Ishikawa (cell line): ENCODE results near the gene KRTAP10-10.

Experiments used
- CEBPB ChIP-seq: IDR thresholded peaks from 2 replicates; pipeline ENCODE4 v1.6.1; 2012
- CREB1 ChIP-seq: IDR thresholded peaks from 2 replicates; pipeline ENCODE4 v1.6.1; 2012; ENCODE audit warnings: low read depth
- EGR1 ChIP-seq: IDR thresholded peaks from 2 replicates; pipeline ENCODE4 v1.6.1; 2012
- EP300 ChIP-seq: IDR thresholded peaks from 2 replicates; pipeline ENCODE4 v1.6.1; 2012; ENCODE audit warnings: borderline replicate concordance
- FOXM1 ChIP-seq: IDR thresholded peaks from 2 replicates; pipeline ENCODE4 v1.6.1; 2012; ENCODE audit warnings: low read depth, borderline replicate concordance
- NFIC ChIP-seq: IDR thresholded peaks from 2 replicates; pipeline ENCODE4 v1.6.1; 2012
- RAD21 ChIP-seq: IDR thresholded peaks from 2 replicates; pipeline ENCODE4 v1.6.1; 2012; ENCODE audit warnings: low read depth
- TAF1 ChIP-seq: IDR thresholded peaks from 2 replicates; pipeline ENCODE4 v1.6.1; 2012; ENCODE audit warnings: low read depth, mild to moderate bottlenecking
- TCF12 ChIP-seq: IDR thresholded peaks from 2 replicates; pipeline ENCODE4 v1.6.1; 2012; ENCODE audit warnings: low read depth
- TEAD4 ChIP-seq: IDR thresholded peaks from 2 replicates; pipeline ENCODE4 v1.6.1; 2012
- YY1 ChIP-seq: IDR thresholded peaks from 2 replicates; pipeline ENCODE4 v1.6.1; 2012; ENCODE audit warnings: low read depth
- ZBTB7A ChIP-seq: IDR thresholded peaks from 2 replicates; pipeline ENCODE4 v1.6.1; 2012; ENCODE audit warnings: low read depth
- TF ChIP-seq, protein P1 (sequence below): IDR thresholded peaks from 2 replicates; pipeline ENCODE4 v1.6.1; 2012
- TF ChIP-seq, protein P2 (sequence below): IDR thresholded peaks from 2 replicates; pipeline ENCODE4 v1.6.1; 2012
- TF ChIP-seq, protein P3 (sequence below): IDR thresholded peaks from 2 replicates; pipeline ENCODE4 v1.6.1; 2012; ENCODE audit warnings: low read depth, mild to moderate bottlenecking

KRTAP10-10 gene

GRCh38 chr21:44649521-44650100 is 12.5 kb downstream of the KRTAP10-10 start:
- TF ChIP-seq RAD21, result no peak
- no peak for TF ChIP-seq EP300
- no peak for TF ChIP-seq YY1
- no peak for TF ChIP-seq TCF12
- TF ChIP-seq NFIC, result no peak
- no peak for TF ChIP-seq TEAD4
- no peak for TF ChIP-seq TAF1
- TF ChIP-seq, protein P1, sequence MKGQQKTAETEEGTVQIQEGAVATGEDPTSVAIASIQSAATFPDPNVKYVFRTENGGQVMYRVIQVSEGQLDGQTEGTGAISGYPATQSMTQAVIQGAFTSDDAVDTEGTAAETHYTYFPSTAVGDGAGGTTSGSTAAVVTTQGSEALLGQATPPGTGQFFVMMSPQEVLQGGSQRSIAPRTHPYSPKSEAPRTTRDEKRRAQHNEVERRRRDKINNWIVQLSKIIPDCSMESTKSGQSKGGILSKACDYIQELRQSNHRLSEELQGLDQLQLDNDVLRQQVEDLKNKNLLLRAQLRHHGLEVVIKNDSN, result no peak
- TF ChIP-seq CREB1, result no peak
- TF ChIP-seq FOXM1, result no peak
- no peak for TF ChIP-seq EGR1
- TF ChIP-seq, protein P2, sequence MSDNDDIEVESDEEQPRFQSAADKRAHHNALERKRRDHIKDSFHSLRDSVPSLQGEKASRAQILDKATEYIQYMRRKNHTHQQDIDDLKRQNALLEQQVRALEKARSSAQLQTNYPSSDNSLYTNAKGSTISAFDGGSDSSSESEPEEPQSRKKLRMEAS, result no peak
- TF ChIP-seq ZBTB7A, result no peak
- TF ChIP-seq CEBPB, result no peak
- TF ChIP-seq, protein P3, sequence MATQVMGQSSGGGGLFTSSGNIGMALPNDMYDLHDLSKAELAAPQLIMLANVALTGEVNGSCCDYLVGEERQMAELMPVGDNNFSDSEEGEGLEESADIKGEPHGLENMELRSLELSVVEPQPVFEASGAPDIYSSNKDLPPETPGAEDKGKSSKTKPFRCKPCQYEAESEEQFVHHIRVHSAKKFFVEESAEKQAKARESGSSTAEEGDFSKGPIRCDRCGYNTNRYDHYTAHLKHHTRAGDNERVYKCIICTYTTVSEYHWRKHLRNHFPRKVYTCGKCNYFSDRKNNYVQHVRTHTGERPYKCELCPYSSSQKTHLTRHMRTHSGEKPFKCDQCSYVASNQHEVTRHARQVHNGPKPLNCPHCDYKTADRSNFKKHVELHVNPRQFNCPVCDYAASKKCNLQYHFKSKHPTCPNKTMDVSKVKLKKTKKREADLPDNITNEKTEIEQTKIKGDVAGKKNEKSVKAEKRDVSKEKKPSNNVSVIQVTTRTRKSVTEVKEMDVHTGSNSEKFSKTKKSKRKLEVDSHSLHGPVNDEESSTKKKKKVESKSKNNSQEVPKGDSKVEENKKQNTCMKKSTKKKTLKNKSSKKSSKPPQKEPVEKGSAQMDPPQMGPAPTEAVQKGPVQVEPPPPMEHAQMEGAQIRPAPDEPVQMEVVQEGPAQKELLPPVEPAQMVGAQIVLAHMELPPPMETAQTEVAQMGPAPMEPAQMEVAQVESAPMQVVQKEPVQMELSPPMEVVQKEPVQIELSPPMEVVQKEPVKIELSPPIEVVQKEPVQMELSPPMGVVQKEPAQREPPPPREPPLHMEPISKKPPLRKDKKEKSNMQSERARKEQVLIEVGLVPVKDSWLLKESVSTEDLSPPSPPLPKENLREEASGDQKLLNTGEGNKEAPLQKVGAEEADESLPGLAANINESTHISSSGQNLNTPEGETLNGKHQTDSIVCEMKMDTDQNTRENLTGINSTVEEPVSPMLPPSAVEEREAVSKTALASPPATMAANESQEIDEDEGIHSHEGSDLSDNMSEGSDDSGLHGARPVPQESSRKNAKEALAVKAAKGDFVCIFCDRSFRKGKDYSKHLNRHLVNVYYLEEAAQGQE, result no peak

GRCh38 chr21:44650265-44650972 is 13.3 kb downstream of the KRTAP10-10 start:
- TF ChIP-seq, protein P2, result no peak
- TF ChIP-seq EGR1 (no peak), FOXM1 (no peak), ZBTB7A (no peak)
- TF ChIP-seq, protein P1, result 0 out of 2 replicates have a peak, but pooled peaks have one; percentile 13
- TF ChIP-seq, protein P3, result no peak

DNA sequence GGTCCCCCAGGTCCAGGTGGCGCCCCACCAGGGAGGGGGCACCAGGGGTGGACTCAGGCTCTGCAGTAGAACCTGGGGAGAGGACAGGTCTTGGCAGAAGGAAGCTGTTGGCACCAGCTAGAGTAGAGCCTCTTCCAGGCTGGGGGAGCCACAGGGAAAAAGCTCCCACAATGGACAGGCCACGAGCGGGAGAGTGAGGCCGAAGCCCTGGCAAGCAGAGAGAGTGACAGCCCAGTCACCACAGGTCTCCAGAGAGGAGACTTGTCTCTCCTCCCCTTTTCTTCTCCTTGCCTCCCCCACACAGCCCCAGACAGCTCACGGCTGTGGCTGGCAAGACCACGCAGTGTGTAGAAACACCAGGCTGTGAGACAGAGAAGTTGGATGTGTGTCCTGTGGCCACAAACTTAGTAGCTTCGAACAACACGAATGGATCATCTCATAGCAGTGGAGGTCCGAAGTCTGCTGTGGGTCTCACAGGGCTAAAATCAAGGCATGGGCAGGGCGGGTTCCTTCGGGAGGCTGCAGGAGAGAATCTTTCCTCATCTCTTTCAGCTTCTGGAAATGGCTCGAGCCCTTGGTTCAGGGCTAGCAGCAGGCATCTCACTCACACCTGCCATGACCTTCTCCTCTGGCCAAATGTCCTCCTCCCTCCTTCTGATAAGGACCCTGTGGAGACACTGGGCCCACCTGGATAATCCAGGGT is 14.0 kb downstream of the KRTAP10-10 start:
- TF ChIP-seq RAD21 (no peak), YY1 (no peak), FOXM1 (no peak), CEBPB (no peak), TCF12 (no peak), EGR1 (no peak), EP300 (no peak), TEAD4 (no peak), ZBTB7A (no peak), CREB1 (no peak), NFIC (no peak), TAF1 (no peak)
- TF ChIP-seq, protein P2, result no peak
- TF ChIP-seq, protein P1, result no peak
- TF ChIP-seq, protein P3, result no peak
